ENCODE data around the gene NEK9. TPM values are rescaled to one million over a fixed set of nuclear protein-coding genes. Genes with fewer than 3 reads are reported as not detected.

The NEK9 gene
- total and polyA plus RNA-seq, 9 of the 15 experiments (the other 6 are each of a cell fraction or from before 2014, with no cell fraction given): 2.8 to 39.6 (median 19.8) TPM

DNA sequence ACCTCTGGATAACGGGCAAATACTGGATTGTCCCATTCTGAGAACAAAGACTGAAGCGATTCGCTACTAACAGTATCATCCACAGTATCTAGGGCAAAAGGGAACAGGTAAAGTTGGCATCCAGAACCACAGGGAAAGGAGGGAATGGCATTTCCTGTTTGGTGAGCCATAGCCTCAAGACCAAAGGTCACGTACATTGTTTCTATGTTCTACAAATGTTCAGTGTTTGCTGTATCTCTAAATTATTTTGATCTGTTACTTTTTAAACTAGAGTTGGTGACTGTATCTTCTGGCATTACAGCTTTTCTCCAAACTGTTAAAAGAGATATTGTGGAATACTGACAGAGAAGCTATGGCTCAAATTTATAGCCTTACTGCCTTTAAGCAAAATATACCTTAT is 85.2 kb downstream of the NEK9 start:
- no peak overlapping the region for H3K4me2 ChIP-seq (ENCODE audit: insufficient read depth, low read length)
- intact Hi-C loops (cut with micrococcal nuclease): no loop called here
- ATAC-seq (no peak), FAIRE-seq (no peak), DNase-seq (ENCODE audit: extremely low read depth in 1 of 4, low spot score in 3 of 4) (no peak)
- H3K27me3 ChIP-seq (ENCODE audit: control insufficient read depth in 2 of 2, insufficient read depth in 2 of 2, low read length in 2 of 2): no peaks in the 10 kb centered on the region
- H3K9ac ChIP-seq (ENCODE audit: insufficient read depth in 1 of 2, low read depth in 2 of 2, low read length in 2 of 2): no peak overlapping the region
- no peak overlapping the region for H3K4me3 ChIP-seq
- 0 out of 2 replicates have a peak, but pooled peaks have one; percentile 2 for TF ChIP-seq CBFA2T3 (IDR thresholded peaks at IDR 0.05)
- TF ChIP-seq, protein P1, sequence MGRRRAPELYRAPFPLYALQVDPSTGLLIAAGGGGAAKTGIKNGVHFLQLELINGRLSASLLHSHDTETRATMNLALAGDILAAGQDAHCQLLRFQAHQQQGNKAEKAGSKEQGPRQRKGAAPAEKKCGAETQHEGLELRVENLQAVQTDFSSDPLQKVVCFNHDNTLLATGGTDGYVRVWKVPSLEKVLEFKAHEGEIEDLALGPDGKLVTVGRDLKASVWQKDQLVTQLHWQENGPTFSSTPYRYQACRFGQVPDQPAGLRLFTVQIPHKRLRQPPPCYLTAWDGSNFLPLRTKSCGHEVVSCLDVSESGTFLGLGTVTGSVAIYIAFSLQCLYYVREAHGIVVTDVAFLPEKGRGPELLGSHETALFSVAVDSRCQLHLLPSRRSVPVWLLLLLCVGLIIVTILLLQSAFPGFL (CRISPR knock-in tag; IDR thresholded peaks at IDR 0.05): no peak
- no peak for TF ChIP-seq MAFK (IDR thresholded peaks at IDR 0.05; ENCODE audit: low read length)
- no peaks in the 10 kb centered on the region for H3K9me3 ChIP-seq (replicated peaks; ENCODE audit: control insufficient read depth, insufficient read depth, low read depth, low read length)
- in situ Hi-C loops (cut with MboI): no loop called here
- H3K9me1 ChIP-seq (ENCODE audit: control insufficient read depth, insufficient read depth, low read length): no peaks in the 10 kb centered on the region
- BruUV-seq (replicated peaks): no TSS peak
- ChIA-PET CTCF (ENCODE audit: low intra/inter-chr PET ratio) (no interaction called here), POLR2A (no interaction called here)
- H3K27ac ChIP-seq (ENCODE audit: extremely low read depth, low read depth, low read length): no peak overlapping the region
- 100% methylated on average over 4 of the region's 4 CpGs for WGBS (ENCODE audit: insufficient coverage, low coverage, missing lambda C conversion rate)
- H3K79me2 ChIP-seq (ENCODE audit: control insufficient read depth, insufficient read depth, low read length): peaks cover 11% of the 10 kb centered on the region; the same call in 1 of the 3 replicates
- H3K4me1 ChIP-seq (replicated peaks in 1 of 2; ENCODE audit: control insufficient read depth in 2 of 2, insufficient read depth in 2 of 2, low read length in 2 of 2): peaks cover 0 to 19% of the 10 kb centered on the region in 2 experiments; a peak in 2 of 5 replicates
- peaks cover 25% of the 10 kb centered on the region; the same call in 2 of the 3 replicates for H3K36me3 ChIP-seq (ENCODE audit: control insufficient read depth, insufficient read depth, low read length)
- no peaks in the 10 kb centered on the region for H4K20me1 ChIP-seq (replicated peaks; ENCODE audit: control insufficient read depth, insufficient read depth, low read length)
- H2AFZ ChIP-seq (ENCODE audit: low read depth, low read length): no peak overlapping the region

GRCh38 chr14:75040959-75041358 is 85.9 kb downstream of the NEK9 start:
- no peaks in the 10 kb centered on the region for H3K9me1 ChIP-seq (ENCODE audit: control insufficient read depth, insufficient read depth, low read length)
- CTCF ChIA-PET (ENCODE audit: low intra/inter-chr PET ratio): no interaction called here
- POLR2A ChIA-PET: no interaction called here
- no peak overlapping the region for H2AFZ ChIP-seq (ENCODE audit: low read depth, low read length)
- peaks cover 25% of the 10 kb centered on the region; the same call in 2 of the 3 replicates for H3K36me3 ChIP-seq (ENCODE audit: control insufficient read depth, insufficient read depth, low read length)
- no peak for DNase-seq (ENCODE audit: extremely low read depth in 1 of 4, low spot score in 3 of 4)
- no peak for ATAC-seq
- no peaks in the 10 kb centered on the region for H4K20me1 ChIP-seq (replicated peaks; ENCODE audit: control insufficient read depth, insufficient read depth, low read length)
- H3K79me2 ChIP-seq (ENCODE audit: control insufficient read depth, insufficient read depth, low read length): peaks cover 11% of the 10 kb centered on the region; the same call in 1 of the 3 replicates
- no peaks in the 10 kb centered on the region for H3K27me3 ChIP-seq (ENCODE audit: control insufficient read depth in 2 of 2, insufficient read depth in 2 of 2, low read length in 2 of 2)
- H3K4me3 ChIP-seq: no peak overlapping the region
- no peak overlapping the region for H3K9ac ChIP-seq (ENCODE audit: insufficient read depth in 1 of 2, low read depth in 2 of 2, low read length in 2 of 2)
- in situ Hi-C loops (cut with MboI) (no loop called here), intact Hi-C loops (cut with micrococcal nuclease) (no loop called here)
- 88% methylated on average over 2 of the region's 2 CpGs for WGBS (ENCODE audit: insufficient coverage, low coverage, missing lambda C conversion rate)
- H3K27ac ChIP-seq (ENCODE audit: extremely low read depth, low read depth, low read length): no peak overlapping the region
- no peak for FAIRE-seq
- H3K4me2 ChIP-seq (ENCODE audit: insufficient read depth, low read length): no peak overlapping the region
- no peaks in the 10 kb centered on the region for H3K9me3 ChIP-seq (replicated peaks; ENCODE audit: control insufficient read depth, insufficient read depth, low read depth, low read length)
- BruUV-seq (replicated peaks): no TSS peak
- peaks cover 0 to 19% of the 10 kb centered on the region in 2 experiments; a peak in 2 of 5 replicates for H3K4me1 ChIP-seq (replicated peaks in 1 of 2; ENCODE audit: control insufficient read depth in 2 of 2, insufficient read depth in 2 of 2, low read length in 2 of 2)
- TF ChIP-seq ETV1 (tag; conservative IDR thresholded peaks at IDR 0.05; ENCODE audit: low read depth): no peak
- TF ChIP-seq ZBTB11 (CRISPR knock-in tag; IDR thresholded peaks at IDR 0.05): no peak
- TF ChIP-seq, protein P2, sequence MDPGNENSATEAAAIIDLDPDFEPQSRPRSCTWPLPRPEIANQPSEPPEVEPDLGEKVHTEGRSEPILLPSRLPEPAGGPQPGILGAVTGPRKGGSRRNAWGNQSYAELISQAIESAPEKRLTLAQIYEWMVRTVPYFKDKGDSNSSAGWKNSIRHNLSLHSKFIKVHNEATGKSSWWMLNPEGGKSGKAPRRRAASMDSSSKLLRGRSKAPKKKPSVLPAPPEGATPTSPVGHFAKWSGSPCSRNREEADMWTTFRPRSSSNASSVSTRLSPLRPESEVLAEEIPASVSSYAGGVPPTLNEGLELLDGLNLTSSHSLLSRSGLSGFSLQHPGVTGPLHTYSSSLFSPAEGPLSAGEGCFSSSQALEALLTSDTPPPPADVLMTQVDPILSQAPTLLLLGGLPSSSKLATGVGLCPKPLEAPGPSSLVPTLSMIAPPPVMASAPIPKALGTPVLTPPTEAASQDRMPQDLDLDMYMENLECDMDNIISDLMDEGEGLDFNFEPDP (CRISPR knock-in tag; IDR thresholded peaks at IDR 0.05): no peak
- no peak for TF ChIP-seq ZBTB1 (CRISPR knock-in tag; IDR thresholded peaks at IDR 0.05; ENCODE audit: borderline replicate concordance, low read depth)
